Measurements from ENCODE around the gene TAX1BP3.

The TAX1BP3 gene

DNA sequence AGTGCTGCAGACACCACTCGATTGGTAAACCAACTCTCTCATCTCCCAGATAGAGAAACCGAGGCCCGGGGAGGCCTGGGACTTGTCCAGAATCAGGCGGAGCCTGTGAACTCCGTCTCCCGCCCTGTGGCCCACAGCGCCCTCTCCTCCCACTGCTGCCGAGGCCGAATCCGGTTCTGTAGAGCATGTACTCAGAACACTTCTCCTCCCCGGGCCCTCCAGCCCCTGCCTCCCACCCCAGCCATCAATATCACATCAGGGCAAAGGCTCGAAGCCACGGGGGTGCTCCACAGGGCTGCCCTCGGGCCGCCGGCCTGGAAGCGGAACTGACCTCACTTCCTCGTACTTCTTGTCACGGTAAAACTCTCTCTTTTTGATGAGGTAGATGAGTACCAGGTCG, 13.2 kb upstream of the TAX1BP3 start:
- ChIA-PET CTCF (interaction anchor here (0.6 to 1.5 kb wide), 4 partner anchors 8 to 100 kb away, joined by 3 to 11 read pairs (median 4); no protein-coding TSS in a partner anchor), POLR2A (no interaction called here)
- TF ChIP-seq, protein P1, sequence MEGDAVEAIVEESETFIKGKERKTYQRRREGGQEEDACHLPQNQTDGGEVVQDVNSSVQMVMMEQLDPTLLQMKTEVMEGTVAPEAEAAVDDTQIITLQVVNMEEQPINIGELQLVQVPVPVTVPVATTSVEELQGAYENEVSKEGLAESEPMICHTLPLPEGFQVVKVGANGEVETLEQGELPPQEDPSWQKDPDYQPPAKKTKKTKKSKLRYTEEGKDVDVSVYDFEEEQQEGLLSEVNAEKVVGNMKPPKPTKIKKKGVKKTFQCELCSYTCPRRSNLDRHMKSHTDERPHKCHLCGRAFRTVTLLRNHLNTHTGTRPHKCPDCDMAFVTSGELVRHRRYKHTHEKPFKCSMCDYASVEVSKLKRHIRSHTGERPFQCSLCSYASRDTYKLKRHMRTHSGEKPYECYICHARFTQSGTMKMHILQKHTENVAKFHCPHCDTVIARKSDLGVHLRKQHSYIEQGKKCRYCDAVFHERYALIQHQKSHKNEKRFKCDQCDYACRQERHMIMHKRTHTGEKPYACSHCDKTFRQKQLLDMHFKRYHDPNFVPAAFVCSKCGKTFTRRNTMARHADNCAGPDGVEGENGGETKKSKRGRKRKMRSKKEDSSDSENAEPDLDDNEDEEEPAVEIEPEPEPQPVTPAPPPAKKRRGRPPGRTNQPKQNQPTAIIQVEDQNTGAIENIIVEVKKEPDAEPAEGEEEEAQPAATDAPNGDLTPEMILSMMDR (IDR thresholded peaks at IDR 0.05; ENCODE audit: control extremely low read depth, extremely low read depth, low read depth, missing control alignments) = no peak
- DNase-seq (ENCODE audit: extremely low spot score) = no peak

DNA sequence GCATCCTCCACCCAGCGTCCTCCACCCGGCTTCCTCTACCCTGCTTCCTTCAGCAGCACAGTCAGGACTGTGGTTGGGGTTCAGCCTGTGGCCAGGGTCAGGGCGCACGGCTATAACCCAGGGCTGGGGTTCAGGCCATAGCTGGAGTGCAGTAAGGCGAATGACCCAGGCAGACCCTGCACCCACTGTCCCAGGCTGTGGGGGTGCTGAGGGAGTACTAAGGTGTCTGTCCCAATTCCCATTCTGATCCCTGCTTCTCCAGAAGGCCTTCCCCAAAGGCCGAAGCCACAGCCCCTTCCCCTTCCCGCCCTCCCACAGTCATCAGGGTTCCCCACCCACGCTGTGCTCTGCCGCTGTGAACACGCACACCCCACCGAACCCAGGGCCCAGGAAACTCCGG, 12.7 kb upstream of the TAX1BP3 start:
- TF ChIP-seq, protein P1 (IDR thresholded peaks at IDR 0.05; ENCODE audit: control extremely low read depth, extremely low read depth, low read depth, missing control alignments) = no peak
- no peak for DNase-seq (ENCODE audit: extremely low spot score)
- CTCF ChIA-PET = no interaction called here
- POLR2A ChIA-PET = no interaction called here

DNA sequence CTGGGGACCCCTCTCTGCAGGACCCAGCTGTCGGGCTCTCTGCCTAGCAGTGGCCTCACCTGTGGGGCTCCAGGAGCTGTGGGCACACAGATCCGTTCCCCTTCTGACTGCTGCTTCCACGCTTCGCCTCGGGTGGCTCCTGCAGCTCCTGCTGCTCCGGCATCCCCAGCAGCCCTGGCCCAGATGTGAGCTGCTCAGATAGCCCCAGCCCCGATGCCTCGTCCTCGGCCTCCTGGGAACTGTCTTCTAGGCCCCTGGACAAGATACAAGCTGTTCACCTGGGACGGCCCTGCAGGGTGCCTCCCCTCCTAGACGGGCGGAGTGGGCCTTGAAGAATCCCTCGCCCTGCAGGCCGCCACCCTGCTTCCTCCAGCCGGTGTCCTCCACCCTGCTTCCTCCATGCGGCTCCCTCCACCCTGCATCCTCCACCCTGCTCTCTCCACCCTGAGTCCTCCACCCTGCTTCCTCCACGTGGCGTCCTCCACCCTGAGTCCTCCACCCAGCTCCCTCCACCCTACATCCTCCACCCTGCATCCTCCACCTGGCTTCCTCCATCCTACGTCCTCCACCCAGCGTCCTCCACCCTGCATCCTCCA, 11.3 kb upstream of the TAX1BP3 start:
- POLR2A ChIA-PET = interaction anchor here (0.5 kb wide), 2 partner anchors 9 to 42 kb away, joined by 3 to 5 read pairs; no protein-coding TSS in a partner anchor
- CTCF ChIA-PET = interaction anchor here (0.7 to 1.4 kb wide), 3 partner anchors 49 to 121 kb away, joined by 3 read pairs; partner anchors contain the start of gene ITGAE
- no peak for DNase-seq (ENCODE audit: extremely low spot score)
- TF ChIP-seq, protein P1 (IDR thresholded peaks at IDR 0.05; ENCODE audit: control extremely low read depth, extremely low read depth, low read depth, missing control alignments) = no peak

DNA sequence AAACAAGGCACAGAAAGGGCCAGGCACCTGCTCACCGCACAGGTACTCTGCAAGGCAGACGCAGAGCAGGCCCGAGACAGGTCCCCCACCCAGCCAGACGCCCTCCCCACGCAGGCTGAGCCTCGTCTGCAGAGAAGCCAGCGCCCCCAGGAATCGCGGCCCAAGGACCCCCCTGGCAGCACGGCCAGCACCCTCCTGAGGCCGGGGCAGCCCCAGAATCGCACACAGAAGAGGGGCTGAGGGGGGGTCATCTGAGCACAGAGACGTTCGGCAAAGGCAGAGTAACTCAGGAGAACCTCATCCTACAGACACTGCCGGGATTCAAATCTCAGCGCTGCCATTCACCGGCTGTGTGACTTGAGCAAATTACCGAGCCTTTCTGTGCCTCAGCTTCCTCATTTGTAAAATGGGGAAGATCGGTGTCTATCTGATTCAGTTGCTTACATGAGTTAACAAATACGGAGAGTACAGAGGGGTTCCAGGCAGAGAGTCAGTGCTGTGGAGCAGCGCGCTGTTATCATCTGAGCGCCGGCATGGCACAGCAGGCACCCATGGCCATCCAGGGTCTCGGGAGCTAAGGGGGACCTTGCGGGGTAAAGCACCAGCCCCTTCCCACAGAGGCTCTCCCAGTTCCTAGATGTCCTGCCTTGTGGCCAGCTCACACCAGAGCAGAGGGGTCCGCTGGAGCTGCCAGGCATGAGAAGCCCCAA, 10.6 kb upstream of the TAX1BP3 start:
- POLR2A ChIA-PET = no interaction called here
- DNase-seq (ENCODE audit: extremely low spot score) = no peak
- CTCF ChIA-PET = interaction anchor here (0.7 to 1.4 kb wide), 5 partner anchors 50 to 148 kb away, joined by 3 to 5 read pairs (median 3); partner anchors contain the start of gene ITGAE
- TF ChIP-seq, protein P1 (IDR thresholded peaks at IDR 0.05; ENCODE audit: control extremely low read depth, extremely low read depth, low read depth, missing control alignments) = no peak

DNA sequence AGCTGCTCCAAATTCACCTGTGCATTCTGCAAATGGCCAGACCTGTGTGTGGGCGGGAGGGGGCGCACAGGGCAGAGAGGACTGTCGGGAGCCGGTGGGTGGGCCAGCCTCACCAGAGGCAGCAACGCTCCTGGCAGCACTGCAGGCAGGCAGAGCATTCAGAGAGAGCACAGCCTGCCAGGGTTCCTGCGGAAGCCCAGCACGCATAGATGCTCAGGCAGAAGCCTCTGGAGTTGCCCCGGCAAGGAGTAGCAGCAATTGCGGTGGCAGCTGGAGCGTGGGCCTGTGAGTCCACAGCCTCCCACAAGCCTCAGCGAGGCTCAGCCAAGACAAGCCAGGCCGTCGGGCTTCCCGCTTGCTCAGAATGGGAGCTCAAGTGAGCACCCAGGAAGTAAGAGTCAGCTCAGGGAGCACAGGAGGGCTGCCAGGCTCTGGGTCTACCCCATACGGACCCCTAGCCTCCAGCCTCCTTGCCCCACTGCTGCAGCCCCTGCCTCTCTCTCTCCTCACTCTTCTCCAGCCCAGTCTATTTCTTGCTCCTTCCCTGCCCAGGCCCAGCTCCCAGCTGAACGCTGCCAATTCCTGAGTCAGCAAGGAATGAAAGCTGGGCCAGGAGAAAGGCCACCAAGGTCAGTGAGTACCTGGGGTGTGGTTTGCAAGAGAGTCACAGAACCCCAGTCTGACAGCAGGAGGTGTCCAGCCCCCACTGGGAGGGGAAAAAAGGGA, 9.9 kb upstream of the TAX1BP3 start:
- POLR2A ChIA-PET = no interaction called here
- CTCF ChIA-PET = interaction anchor here (0.9 to 1.4 kb wide), 4 partner anchors 54 to 149 kb away, joined by 3 to 5 read pairs (median 4); partner anchors contain the start of gene ITGAE
- TF ChIP-seq, protein P1 (IDR thresholded peaks at IDR 0.05; ENCODE audit: control extremely low read depth, extremely low read depth, low read depth, missing control alignments) = no peak
- DNase-seq (ENCODE audit: extremely low spot score) = no peak

DNA sequence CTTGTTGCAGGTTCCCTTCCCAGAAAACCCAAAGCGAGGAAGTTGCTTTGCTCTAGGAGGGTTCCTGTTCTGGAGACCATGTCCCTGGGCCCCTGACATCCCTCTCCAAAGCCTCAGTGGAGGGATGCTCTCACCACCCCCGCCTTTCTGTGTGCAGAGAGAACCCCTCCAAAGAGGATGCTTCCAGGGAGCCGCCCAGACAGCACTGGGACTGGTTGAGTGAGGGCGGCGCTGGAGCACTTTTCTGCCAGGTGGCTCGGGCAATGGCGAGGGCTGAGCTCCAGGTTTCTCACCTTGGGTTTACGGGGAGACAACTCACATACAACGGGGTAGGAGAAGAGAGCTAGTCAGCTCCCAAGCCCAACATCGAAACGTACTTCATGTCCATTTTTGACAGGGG, 7.5 kb upstream of the TAX1BP3 start:
- CTCF ChIA-PET = interaction anchor here (1.8 kb wide), 1 partner anchor 18 kb away, joined by 5 read pairs; no protein-coding TSS in a partner anchor
- DNase-seq (ENCODE audit: extremely low spot score) = no peak
- TF ChIP-seq, protein P1 (IDR thresholded peaks at IDR 0.05; ENCODE audit: control extremely low read depth, extremely low read depth, low read depth, missing control alignments) = no peak
- POLR2A ChIA-PET = no interaction called here

Data from GM10248 (cell line).